CD4-positive, alpha-beta T cell treated with Interleukin-2 at 100 ng/mL for 4 hours (primary cell): ENCODE results near the gene VEPH1.

Experiments
- DNase-seq: peaks from one replicate; pipeline ENCODE4 v3.0.0-alpha.2; 2020; ENCODE audit warnings: low spot score

Gene VEPH1

DNA sequence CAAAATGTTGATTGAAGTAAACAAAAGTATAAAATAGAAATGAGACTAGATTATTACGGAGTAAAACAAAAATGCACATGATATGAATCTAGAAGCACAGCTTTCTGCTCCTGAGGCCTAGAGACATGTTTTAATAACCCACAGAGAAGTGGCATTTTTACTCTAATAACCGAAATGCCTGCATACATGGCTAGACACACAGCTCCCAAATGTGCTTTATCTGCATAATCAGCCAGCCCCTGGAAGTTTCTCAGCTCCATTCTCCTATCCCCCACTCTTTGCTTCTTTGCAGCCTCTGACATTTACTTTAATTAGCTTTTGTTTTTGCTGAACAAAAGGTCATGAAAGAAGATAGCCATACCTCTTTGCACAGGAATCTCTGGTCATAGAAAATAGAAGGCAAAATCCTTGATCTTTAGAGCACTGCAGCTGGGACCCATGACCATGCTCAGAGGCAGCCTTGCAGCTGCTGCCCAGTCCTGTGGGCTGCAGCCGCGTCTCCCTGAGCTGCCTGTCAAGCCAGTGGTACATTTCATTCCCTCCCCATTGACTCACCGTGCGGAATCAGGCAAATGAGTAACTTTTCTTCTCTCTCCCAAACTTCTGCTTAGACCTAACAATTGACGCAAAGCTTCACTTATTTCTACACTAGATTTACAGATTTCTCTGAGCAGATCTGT, at the start of gene VEPH1:
TSS of gene VEPH1 (minus strand) at position 501 of the 680 bp plus-strand sequence. CDS start 8,067 bp downstream, outside the sequence.
- DNase-seq = no peak

DNA sequence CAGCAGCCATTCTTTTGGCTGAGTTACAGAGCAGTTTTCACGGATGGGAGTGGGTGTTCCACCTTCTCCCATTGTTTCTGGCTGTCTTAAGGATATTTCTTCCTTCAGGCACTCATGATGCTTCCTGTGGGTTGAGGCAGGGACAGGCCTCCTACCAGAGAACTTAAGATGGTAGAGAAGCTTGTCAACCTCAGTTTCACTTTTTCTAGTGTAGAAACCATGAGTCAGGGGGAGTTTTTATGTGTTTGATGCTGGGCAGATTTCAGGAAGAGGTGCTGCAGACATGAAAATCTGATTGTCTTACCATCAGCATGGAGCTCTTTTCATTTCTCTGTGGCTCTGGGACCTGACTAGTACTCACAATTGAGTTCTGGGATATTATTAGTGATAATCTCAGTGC, 48.7 kb upstream of the VEPH1 start:
- no peak for DNase-seq

DNA sequence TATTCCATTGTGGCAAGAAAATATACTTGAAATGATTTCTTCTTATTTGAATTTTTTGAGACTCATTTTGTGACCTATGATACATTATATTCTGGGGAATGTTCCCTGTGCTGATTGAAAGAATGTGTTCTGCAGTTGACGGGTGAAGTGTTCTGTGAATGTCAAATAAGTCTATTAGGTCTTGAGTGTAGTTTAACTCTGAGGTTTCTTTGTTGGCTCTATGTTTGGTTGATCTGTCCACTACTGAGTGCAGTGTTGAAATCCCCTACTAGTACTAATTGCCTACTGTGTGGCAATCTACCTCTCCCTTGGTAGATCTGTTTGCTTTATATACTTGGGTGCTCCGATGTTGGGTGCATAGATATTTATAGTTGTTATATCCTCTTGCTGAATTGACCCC, 46.3 kb upstream of the VEPH1 start:
- no peak for DNase-seq

DNA sequence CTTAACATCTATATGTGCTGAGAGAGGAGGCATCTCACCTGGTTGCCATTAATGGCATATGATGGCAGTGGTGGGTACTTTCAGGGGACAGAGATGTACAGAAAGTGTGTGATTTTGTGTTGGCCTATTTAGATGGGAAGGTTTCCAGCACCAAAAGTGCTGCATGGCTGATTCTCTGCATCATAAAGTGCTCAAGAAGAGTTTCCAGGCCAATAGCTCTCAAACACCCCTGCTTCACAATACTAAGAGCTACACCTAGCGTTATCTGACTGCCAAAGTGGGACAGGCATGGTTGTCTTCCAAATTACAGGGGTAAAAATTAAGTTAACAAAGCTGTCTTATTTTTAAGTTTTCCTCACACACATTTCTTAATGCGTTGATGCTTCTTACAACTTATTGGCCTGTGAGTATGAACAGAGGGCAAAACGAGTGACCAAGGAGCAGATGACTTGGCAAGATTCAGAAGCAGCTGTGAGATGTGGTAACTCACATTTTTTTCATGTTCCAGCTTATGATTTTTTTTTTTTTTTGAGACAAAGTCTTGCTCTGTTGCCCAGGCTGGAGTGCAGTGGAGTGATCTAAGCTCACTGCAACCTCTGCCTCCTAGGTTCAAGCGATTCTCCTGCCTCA, 41.4 kb upstream of the VEPH1 start:
- no peak for DNase-seq

DNA sequence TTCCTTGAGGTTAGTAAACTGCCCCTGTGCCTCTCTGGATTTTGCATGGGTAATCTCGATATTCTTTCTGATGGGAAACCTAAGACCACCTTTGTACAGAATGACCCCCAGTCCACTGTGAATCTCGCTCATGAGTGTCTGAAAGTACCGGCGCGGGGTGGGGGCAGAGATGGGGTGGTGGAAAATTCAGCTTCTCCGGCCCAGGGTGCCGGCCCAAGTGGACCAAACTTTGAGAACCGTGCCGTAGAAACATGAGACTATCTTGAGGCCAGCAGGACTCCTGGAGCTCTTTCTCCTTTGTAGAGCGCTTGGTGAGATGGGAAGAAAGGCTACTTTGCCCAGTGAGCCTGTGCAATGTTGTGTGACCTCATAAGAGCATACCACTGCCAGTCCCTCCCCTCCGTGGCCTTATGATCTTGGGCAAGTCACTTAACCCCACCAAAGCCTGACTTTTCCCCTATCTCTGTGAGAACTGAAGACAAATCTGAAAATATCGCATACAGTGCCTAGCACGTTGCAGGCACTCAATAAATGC, 40.4 kb upstream of the VEPH1 start:
- no peak for DNase-seq

DNA sequence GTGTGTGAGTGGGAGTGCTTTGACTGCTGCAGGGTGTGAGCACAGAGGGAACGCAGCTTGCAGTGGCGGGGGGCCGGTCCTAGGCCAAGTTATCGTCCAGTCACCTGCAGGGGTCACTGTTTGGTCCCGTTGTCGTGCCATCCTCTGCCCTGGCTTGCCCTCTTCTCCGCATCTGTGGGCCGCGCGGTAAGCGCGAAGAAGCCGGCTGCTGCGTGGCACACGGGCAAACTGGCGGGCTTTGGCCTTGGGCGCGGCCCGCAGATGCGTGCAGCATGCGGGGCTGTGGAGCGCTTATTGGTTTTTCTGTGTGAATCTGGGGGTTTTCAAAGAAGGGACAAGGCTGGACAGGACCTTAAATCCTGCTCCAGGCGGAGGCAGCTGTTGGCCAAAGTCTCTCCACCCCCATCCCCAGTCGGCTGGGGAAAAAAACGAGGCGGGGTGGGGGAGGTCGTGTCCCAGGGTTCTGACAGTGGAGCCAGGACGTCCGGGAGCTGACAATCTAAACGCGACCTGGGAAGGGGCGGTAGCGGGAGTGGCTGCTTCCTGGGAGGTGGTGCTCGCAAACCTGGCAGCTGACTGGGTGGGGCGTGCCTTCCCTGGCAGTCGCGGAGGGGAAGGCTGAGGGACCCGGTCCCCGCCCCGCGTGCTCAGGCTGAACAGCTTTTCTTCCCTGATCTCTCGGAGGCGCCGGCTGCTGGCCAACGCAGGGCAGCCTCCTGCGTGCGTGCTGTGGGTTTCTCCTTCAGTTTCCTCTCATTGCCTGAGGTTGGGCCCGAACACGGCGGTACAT, 39.7 kb upstream of the VEPH1 start:
- DNase-seq = no peak

DNA sequence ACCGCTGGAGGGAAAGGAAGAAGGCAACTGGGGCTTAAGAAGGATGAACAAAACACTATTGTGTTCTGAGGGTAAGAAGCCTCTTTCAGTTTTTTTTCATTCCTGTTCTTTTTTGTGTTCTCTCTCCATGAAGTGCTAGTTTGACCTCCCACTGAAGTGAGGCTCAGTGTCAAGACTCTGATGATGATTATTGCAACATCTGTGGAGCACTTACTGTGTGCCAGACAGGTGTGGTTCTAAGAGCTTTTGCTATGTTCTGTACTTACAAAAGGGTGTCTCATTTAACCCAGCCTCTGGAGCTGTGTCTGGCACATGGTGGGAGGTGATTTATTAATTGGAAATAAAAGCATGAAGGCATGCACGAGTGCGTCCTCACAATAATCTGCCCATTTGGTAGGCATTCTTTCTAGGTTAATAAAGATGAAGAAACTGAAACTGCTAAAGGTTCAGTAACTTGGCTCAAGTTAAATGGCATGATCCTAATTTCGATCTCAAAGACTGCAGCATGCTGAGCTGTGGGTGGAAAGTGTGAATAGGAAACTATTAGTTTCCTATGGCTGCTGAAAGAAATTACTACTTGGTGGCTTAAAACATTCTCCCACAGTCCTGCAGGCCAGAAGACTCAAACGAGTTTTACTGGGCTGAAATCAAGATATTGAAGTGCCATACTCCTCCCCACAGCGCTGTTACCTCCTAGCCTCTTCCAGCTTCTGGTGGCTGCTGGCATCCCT, 38.5 kb upstream of the VEPH1 start:
- DNase-seq = no peak

DNA sequence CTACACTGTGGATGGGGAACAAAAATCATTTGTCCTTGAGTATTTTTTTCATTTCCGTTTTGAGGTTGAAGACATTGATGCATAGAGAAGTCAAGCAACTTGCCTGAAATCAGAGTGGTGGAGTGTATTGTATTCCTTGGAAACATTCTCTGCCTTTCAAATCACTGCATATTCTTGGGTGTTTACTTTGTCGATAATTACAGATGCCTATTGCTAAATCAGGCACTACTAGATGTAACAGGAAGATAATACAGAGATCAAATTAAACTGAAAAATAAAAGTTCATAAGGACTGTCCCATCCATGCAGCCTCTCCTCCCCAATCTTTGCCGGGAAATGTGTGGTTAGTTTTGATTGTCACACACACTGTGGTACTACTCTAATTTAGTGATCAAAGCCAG, 37.4 kb upstream of the VEPH1 start:
- DNase-seq = no peak

DNA sequence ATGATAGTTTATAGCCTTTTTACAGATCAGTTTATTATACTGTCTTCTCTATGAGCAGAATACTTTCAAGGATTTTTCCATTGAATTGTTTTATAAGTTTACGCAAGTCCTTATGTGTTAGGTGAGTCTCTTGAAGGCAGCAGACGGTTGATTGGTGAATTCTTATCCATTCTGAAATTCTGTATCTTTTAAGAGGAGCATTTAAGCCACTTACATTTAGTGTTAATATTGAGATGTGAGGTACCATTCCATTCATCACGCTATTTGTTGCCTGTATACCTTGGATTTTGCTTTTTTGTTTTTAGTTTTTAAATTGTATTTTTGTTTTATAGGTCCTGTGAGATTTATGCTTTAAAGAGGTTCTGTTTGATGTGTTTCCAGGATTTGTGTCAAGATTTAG, 32.5 kb upstream of the VEPH1 start:
- DNase-seq = no peak

DNA sequence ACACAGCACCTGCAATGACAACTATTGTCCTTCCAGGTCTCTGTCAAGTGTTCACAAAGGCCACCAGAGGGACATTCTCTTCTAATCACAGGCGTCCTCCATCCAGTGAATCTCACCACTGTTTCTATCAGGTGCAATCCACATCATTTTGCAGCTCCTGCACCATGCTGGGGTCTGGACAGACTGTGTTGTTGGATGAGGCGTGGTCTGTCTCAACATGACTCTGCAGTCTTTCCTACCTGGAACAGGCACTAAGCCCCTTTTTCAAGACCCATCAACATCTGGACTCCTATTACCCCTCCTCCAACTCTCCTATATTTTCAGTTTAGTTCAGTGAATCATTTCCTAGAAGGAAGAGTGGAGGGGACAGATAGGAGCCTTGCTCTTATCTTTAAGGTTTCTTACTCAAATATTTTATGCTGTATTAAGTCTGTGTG, 31.5 kb upstream of the VEPH1 start:
- DNase-seq = no peak

DNA sequence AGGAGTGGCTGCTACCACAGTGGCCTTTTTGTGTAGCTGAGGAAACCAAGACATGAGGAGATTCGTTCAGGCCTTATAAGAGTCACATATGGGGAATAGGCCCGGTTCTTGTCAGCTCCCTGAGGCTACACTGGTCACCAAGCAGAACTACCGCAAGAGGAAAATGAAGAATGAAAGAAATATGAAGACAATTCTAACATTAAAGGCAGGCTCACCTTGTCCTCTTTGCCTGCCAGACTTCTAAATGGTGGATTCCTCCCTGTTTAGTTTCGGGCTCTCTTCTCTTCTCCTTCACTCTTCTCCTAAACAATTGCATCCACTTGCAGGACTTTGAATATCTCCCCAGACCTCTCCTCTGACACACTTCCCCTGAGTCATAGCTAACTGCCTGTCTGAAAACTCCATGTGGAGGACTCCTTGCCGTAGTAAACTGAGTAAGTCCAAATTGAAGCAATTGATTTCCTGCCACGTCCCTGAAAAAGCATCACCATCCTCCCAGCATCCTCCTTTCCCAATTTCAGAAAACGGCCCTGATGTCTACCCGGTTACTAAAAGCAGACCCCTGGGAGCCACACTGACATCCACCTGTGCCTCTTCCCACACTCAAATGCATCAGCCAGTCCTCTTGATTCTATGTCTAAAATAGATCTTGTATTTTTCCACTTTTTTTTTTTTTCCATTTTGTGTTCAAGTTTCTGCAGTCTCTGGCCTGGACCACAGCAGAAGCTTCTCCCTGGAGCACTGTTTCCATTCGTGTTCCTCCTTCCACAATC, 30.3 kb upstream of the VEPH1 start:
- no peak for DNase-seq

DNA sequence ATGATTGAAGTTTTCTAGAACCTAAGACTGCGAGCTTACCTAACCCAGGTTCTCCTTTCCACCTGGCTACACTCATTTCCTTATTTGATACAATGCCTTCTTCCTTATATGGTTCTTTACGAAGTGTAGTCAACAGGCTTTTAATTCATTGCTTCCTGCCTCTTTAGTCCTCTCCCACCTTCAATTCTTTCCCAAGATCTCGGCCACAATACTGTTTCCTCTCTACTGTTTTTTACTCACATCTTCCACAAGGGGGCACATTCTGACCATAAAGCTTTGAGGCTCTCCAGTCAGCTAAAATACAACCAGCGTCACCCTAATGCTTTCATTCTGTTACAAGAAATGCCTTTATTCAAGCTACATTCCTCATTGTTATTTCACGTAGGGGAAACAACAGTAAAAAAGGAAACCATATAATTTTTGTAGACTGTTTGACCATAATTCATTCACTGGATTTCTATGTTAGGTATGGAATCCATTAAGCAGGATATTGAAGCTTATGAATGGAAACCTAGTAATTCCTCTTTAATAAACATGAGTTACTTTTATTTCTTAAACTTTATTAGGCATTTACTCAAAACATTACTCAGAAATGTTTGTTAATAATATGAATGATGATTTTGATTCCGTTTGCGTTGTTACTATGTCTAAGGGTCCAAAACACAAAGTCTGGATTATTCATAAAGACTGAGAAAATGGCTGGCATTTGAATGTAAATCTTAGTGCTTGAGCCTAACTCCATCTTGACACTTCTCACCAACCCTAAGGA, 29.5 kb upstream of the VEPH1 start:
- DNase-seq = peak; percentile 14

DNA sequence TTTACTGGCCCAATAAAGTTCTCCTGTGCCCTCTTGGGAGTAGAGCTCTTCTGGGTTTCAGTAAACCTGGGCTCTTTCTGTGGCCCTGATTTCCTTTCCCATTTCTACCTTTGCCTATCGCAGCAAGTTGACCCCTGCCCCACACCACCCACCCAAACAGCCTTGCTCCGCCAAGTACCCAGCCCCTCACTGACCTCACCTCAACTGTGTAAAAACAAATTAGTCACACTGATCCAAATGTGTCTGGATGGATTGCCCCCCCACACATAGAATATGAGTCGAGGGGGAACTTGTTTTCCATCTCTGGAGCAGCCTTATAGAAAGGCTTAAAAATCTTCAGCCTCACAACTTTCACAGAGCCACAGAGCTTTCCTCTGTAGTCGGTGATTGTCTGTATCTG, 28.6 kb upstream of the VEPH1 start:
- DNase-seq = no peak

DNA sequence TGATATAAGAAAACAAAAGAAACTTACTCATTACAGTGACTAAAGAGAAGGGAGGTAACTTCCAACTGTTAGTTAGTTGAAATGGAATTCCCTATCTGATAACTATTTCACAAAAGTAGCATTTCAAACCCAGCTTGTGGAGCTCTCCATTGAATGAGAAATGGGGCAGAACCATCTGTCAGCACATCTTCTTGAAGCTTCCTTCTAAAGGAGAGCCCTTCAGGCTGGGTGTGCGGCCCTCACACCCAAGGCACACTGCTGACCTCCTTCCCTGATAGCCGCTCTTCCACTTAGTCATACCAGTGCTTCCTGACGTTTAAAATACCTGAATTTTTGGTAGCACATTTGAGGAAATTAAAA, 28.1 kb upstream of the VEPH1 start:
- no peak for DNase-seq

DNA sequence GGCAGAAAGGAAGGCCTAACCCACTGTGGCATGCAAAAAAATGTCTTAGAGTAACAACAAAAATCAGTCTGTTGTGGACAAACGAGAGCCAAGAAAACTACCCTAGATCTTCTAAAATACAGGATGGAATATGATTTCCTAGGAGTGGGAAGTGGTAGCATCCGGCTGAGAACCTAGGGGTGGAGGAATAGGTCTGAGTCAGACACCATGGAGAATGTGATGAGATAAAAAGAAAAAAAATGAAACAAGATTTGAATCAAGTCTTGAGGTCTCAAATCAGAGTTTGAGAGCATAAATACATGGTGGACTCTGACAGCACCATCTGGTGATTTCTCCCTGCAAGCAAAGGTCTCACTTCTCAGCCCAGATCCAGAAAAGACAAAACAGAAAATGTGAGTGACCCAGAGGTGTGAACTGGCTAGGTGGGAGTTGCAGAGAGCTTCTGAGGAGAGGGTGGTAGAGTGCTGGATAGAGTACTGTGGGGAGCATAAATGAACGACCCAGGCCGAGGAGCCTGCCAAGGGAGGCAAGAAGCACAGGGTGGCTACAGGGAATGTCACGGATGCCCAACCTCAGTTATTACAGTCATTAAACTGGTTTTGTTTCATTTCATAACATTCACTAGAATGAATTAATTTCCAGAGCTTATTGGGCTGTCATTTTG, 27.6 kb upstream of the VEPH1 start:
- no peak for DNase-seq

DNA sequence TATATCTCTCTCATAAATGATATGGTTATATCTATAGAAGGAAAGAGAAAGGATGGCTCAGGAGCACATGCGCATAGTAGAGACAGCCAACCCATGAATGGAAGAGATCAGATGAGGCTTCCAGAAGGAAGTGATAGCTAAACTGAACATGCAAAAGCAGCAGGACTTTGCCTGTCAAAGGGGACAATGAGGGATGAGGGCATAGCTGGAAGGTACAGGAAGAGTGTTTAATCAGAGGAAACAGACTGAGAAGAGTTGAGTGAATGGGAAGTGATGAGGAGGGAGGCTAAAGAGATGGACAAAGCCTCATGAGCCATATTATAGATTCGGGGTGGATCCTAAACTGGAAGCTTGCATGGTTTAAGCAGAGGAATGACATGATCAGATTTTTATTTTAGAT, 26.5 kb upstream of the VEPH1 start:
- no peak for DNase-seq

DNA sequence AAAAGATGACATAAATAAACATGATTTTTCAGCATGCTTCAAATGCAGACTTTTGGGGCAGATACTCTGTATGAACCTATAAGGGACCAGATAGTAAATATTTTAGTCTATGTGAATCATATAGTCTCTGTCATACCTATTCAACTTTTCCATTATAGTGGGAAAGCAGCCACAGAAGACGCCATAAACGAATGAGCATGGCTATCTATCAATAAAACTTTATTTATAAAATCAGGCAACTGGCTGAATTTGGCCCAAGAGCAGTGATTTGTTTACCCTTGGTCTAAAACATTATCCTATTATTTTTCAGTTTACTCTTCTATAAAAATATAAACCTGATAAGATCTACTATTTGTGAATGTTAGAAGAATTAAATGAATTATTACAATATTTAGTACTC, 25.9 kb upstream of the VEPH1 start:
- no peak for DNase-seq

DNA sequence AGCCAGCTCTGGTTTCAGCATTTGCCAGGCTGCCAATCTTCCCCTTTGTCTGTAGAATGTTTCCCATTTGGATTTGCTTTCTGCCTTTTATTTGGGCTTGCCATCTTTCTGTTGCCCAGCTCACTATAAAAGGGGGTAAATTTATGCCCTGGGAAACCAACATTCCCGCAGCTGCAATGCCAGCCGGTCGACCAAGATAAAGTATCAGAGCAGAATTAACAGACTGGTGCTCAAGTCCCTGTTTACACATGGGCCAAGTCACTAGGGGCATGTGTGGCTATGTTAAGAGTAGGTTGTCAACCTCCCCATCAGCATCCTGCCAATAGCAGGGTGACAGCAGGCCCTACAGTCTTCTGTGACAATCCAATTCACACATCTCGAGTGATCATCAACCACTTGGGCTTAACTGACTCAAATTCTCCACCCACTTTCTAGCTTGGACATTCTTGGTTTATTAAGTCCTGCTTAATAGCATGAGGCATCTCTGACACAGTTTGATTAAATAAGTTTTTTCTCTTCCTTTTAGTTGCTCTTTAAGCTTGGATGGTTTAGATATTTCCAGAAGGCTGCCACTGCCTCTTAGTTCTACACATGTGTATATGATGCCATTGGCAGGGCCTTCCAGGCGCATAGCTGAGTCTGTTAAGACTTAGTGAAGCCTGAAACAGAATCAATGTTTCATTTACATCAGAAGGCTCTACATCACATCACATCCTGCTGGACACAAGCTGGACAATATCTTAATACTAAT, 24.1 kb upstream of the VEPH1 start:
- no peak for DNase-seq

DNA sequence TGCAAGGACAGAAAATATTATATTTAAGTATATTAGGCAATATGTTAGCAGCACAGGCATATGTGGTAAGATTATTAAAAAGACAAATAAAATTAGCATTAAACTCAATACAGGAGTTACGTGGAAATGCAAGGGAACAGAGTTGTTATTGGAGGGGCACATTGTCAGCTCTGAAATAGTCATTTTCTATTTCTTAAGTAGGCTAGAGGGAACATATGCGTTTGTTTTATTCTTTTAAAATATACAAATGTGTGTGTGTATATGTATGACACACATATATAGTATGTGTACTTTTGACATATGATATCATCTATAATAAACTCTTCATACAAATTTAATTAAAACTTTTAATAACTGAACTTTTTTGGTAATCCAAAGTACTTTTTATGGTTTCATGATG, 22.8 kb upstream of the VEPH1 start:
- no peak for DNase-seq

DNA sequence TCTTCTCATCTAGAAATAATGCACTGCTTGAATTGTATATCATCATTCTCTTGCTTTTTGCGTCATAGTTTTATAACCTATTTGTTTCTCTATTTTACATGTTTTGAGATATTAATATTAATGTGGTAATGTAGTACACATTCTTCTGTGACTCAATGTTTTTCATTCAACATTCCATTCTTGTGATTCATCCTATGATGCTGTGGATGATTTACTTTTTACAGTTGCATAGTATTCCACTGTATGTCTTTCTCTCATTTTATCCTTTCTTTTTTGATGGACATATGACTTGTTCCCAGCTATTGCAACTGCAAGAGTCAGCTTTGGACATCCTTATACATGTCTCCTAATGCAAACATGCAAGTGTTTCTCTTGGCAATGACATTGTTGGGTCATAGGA, 20.6 kb upstream of the VEPH1 start:
- DNase-seq = no peak
